SKM-1 treated with dmso at 0.1 percent for 144 hours (cell line): ENCODE measurements around the gene NEDD4.
"Not testable (repeated sequence)": the region's sequence is repeated elsewhere in the genome, so short reads cannot be mapped to it uniquely, and the experiment has no call there.

Experiments
- DNase-seq: peaks from one replicate; lab custom pipeline; 2025; ENCODE audit not compliant: unreplicated experiment; lab: John Stamatoyannopoulos, UW

Gene NEDD4

GRCh38 chr15:55897560-55898336 is 95.7 kb downstream of the NEDD4 start:
- peak; percentile 26 for DNase-seq

- DNase-seq: no peak
Observed at GRCh38 chr15:55894399-55894965, 98.9 kb downstream of the NEDD4 start.

GRCh38 chr15:55893852-55894251 is 99.6 kb downstream of the NEDD4 start:
- DNase-seq: no peak

GRCh38 chr15:55891196-55891595 is 102.2 kb downstream of the NEDD4 start:
- DNase-seq: no peak

- no peak for DNase-seq
Observed at GRCh38 chr15:55884223-55884622, 109.2 kb downstream of the NEDD4 start.

GRCh38 chr15:55879181-55879580 is 114.2 kb downstream of the NEDD4 start:
- no peak for DNase-seq

- no peak for DNase-seq
Observed at GRCh38 chr15:55873024-55873720, 120.2 kb downstream of the NEDD4 start.

GRCh38 chr15:55872471-55872870 is 120.9 kb downstream of the NEDD4 start:
- no peak for DNase-seq

GRCh38 chr15:55869660-55870059 is 123.8 kb downstream of the NEDD4 start:
- no peak for DNase-seq

- DNase-seq: no peak
Observed at GRCh38 chr15:55868707-55869106, 124.7 kb downstream of the NEDD4 start.

GRCh38 chr15:55868291-55868690 is 125.1 kb downstream of the NEDD4 start:
- DNase-seq: not testable (repeated sequence)

GRCh38 chr15:55863911-55864310 is 129.5 kb downstream of the NEDD4 start:
- DNase-seq: no peak

- no peak for DNase-seq
Observed at GRCh38 chr15:55861115-55861514, 132.3 kb downstream of the NEDD4 start.

- DNase-seq: no peak
Observed at GRCh38 chr15:55860468-55860867, 132.9 kb downstream of the NEDD4 start.

- DNase-seq: no peak
Observed at GRCh38 chr15:55859681-55860080, 133.7 kb downstream of the NEDD4 start.

- no peak for DNase-seq
Observed at GRCh38 chr15:55858661-55859060, 134.8 kb downstream of the NEDD4 start.

- no peak for DNase-seq
Observed at GRCh38 chr15:55856506-55857164, 136.8 kb downstream of the NEDD4 start.

GRCh38 chr15:55853134-55853533 is 140.3 kb downstream of the NEDD4 start:
- DNase-seq: no peak

GRCh38 chr15:55846116-55846707 is 147.2 kb downstream of the NEDD4 start:
- DNase-seq: peak; percentile 57

GRCh38 chr15:55842897-55843296 is 150.5 kb downstream of the NEDD4 start:
- not testable (repeated sequence) for DNase-seq

- no peak for DNase-seq
Observed at GRCh38 chr15:55835866-55836265, 157.5 kb downstream of the NEDD4 start.
